Adrenal gland (tissue), 12 donors: ENCODE measurements around the gene KIF26B. TPM values are rescaled to one million over a fixed set of nuclear protein-coding genes. Genes with fewer than 3 reads are reported as not detected.

Experiments
- DNase-seq, 7 donors: peaks; one replicate each; pipeline ENCODE4 v3.0.0-alpha.2; 2019 to 2020
- H3K27ac ChIP-seq, 5 donors: fragments of 200-600 bp; sonication (generic) in 4 of 5; 1 replicate in 3 of 5; 2 replicates in 2 of 5; pipeline versions ENCODE4 v1.5.1 to v1.8.0; 2016 to 2020; ENCODE audit warnings: mild to moderate bottlenecking in 1 of 5
- H3K27me3 ChIP-seq: fragments of 200-600 bp; 2 replicates; pipeline ENCODE4 v1.8.0; 2021
- H3K36me3 ChIP-seq, 2 donors: fragments of 200-600 bp; replicated peaks in 1 of 2; 1 replicate in 1 of 2; 2 replicates in 1 of 2; pipeline versions ENCODE4 v1.5.1 to v1.8.0; 2018 to 2022
- H3K4me1 ChIP-seq, 2 donors: fragments of 200-600 bp; replicated peaks in 1 of 2; 1 replicate in 1 of 2; 2 replicates in 1 of 2; pipeline versions ENCODE4 v1.5.1 to v1.8.0; 2018 to 2021
- H3K4me3 ChIP-seq, 4 donors: fragments of 200-600 bp; sonication (generic) in 3 of 4; one replicate each; pipeline ENCODE4 v1.5.1; 2016 to 2018
- H3K9me3 ChIP-seq, 3 donors: fragments of 200-600 bp; sonication (generic) in 1 of 3; replicated peaks in 1 of 3; 1 replicate in 2 of 3; 2 replicates in 1 of 3; pipeline versions ENCODE4 v1.5.1 to v1.8.0; 2016 to 2021
- POLR2A ChIP-seq, 2 donors: fragments of 450-650 bp; IDR thresholded peaks; one replicate each; pipeline ENCODE4 v1.6.1; 2017; ENCODE audit warnings: antibody characterized with exemption in 2 of 2, mild to moderate bottlenecking in 2 of 2, moderate library complexity in 1 of 2
- WGBS, 4 donors: extraction: QIAGEN DNeasy Blood & Tissue Kit in 2 of 4; methylation state at CpG; one replicate each; pipeline versions ENCODE4 v1.1.5 to v1.1.7; 2013 to 2017; 5-methylcytosine and 5-hydroxymethylcytosine counted together
- intact Hi-C, 2 donors: fragments of 100-400 bp; cut with DNase I; formaldehyde crosslinking; loops; one replicate each; pipeline versions ENCODE4 v1.14.1 to v1.15.0; 2022 to 2023
- polyA plus RNA-seq, 3 donors: library from polyadenylated mRNA; stranded (reverse); fragments of 200-250 nt in 2 of 3; fragments of 350-450 nt in 1 of 3; fragmentation: Illumina TruSeq in 1 of 3; extraction: RNeasy Lipid Tissue Mini Kit (QIAGEN cat#74804) in 1 of 3; gene quantifications; one replicate each; pipeline ENCODE4 v1.2.3, GENCODE V29; 2013 to 2014
- total RNA-seq, 9 donors: library from RNA; depleted of rRNA in 4 of 9; stranded (reverse); fragments of >200 nt in 4 of 9; fragments of 120-200 nt in 1 of 9; fragmentation: NEBNext Ultra II Directional in 1 of 9; extraction: Animal tissue kit (Norgen Biotek cat#: 25700) in 1 of 9; gene quantifications; one replicate each; pipeline versions ENCODE4 v1.1.0 to v1.2.4, GENCODE V29; 2013 to 2023
- TF ChIP-seq, protein P1 (sequence below), 6 experiments: fragments of 450-650 bp in 4 of 6; fragments of 200-600 bp in 2 of 6; sonication (generic) in 1 of 6; IDR thresholded peaks; 1 replicate in 5 of 6; 2 replicates in 1 of 6; pipeline versions ENCODE4 v1.5.1 to v1.8.0; 2016 to 2021; ENCODE audit warnings: antibody characterized with exemption in 6 of 6, mild to moderate bottlenecking in 2 of 6, moderate library complexity in 1 of 6
- donor health status: healthy with polysubstance abuse.
- donor health status: Bipolar disorder and iron deficiency.
- donor health status: DM: yes; HTN: yes; CAD: no.
- donor health status: DM: no; HTN: no; CAD: no.
- donor health status: DM: no; HTN: no; CAD: no.
- donor health status: DM: yes; HTN: yes; CAD: no.

The KIF26B gene
- total and polyA plus RNA-seq, 12 donors = 0.20 to 4.6 (median 2.6) TPM

GRCh38 chr1:245404527-245404926 lies 249.7 kb downstream of the KIF26B start:
- no peaks in the 10 kb centered on the region for H3K9me3 ChIP-seq
- no peaks in the 10 kb centered on the region for H3K27me3 ChIP-seq
- DNase-seq = no peak
- no peak overlapping the region for H3K27ac ChIP-seq
- H3K4me3 ChIP-seq = no peak overlapping the region
- H3K4me1 ChIP-seq = no peaks in the 10 kb centered on the region
- TF ChIP-seq POLR2A (IDR thresholded peaks at IDR 0.05) = no peak
- TF ChIP-seq, protein P1, sequence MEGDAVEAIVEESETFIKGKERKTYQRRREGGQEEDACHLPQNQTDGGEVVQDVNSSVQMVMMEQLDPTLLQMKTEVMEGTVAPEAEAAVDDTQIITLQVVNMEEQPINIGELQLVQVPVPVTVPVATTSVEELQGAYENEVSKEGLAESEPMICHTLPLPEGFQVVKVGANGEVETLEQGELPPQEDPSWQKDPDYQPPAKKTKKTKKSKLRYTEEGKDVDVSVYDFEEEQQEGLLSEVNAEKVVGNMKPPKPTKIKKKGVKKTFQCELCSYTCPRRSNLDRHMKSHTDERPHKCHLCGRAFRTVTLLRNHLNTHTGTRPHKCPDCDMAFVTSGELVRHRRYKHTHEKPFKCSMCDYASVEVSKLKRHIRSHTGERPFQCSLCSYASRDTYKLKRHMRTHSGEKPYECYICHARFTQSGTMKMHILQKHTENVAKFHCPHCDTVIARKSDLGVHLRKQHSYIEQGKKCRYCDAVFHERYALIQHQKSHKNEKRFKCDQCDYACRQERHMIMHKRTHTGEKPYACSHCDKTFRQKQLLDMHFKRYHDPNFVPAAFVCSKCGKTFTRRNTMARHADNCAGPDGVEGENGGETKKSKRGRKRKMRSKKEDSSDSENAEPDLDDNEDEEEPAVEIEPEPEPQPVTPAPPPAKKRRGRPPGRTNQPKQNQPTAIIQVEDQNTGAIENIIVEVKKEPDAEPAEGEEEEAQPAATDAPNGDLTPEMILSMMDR (IDR thresholded peaks at IDR 0.05) = no peak
- WGBS, 4 donors = 88 to 96% (median 92%) methylated on average over 1 of the region's 1 CpG
- intact Hi-C loops = no loop called here
- no peaks in the 10 kb centered on the region for H3K36me3 ChIP-seq

DNA sequence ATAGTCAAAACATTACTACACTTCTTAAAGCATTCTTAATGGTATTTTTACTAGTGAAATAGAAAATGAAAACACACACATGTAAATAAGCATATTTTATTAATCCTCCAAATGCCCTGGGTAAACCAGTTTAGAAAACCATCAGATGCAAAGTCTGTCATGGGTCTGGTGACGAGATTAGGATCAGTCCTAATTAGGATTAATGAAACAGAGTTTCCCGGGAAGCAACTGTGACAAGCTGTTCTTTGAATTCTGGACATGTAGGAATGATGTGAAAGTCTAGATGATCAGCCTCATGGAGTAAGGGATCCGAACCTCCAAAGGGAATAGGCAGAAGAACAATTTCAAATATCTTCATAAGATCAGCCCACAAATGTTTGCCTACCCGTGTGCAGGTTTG lies 250.2 kb downstream of the KIF26B start:
- no peak for DNase-seq
- Histone ChIP-seq H3K4me3 (no peak overlapping the region), H3K27me3 (no peaks in the 10 kb centered on the region), H3K27ac (no peak overlapping the region), H3K4me1 (no peaks in the 10 kb centered on the region), H3K9me3 (no peaks in the 10 kb centered on the region), H3K36me3 (no peaks in the 10 kb centered on the region)
- TF ChIP-seq POLR2A (IDR thresholded peaks at IDR 0.05) = no peak
- TF ChIP-seq, protein P1 (IDR thresholded peaks at IDR 0.05) = no peak
- intact Hi-C loops = no loop called here
- 76 to 86% (median 84%) methylated on average over 4 of the region's 4 CpGs for WGBS, 4 donors

DNA sequence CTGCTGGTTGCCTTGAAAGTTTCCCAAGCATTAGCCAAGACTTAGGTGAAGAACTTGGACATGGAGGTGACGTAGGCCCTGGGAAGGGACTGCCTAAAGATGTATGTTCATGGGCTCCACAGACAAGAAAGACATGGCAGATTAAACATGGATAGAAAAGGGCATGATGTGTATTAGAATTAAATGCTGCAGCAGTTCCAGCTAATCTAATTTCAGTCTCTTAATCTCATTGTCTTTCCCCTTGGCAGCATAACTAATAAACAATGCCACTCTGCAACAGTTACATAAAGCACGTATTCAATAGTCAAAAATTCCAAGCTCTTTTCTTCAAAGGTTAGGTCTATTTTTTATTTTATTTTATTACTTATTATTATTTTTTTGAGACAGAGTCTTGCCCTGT lies 251.6 kb downstream of the KIF26B start:
- Histone ChIP-seq H3K4me1 (peaks cover 4% of the 10 kb centered on the region in 2 donors), H3K27ac (no peak overlapping the region), H3K9me3 (no peaks in the 10 kb centered on the region), H3K4me3 (no peak overlapping the region), H3K36me3 (no peaks in the 10 kb centered on the region), H3K27me3 (no peaks in the 10 kb centered on the region)
- DNase-seq = no peak
- intact Hi-C loops = no loop called here
- TF ChIP-seq, protein P1 (IDR thresholded peaks at IDR 0.05) = no peak
- no peak for TF ChIP-seq POLR2A (IDR thresholded peaks at IDR 0.05)
- 86 to 91% (median 89%) methylated on average over 2 of the region's 2 CpGs for WGBS, 4 donors

DNA sequence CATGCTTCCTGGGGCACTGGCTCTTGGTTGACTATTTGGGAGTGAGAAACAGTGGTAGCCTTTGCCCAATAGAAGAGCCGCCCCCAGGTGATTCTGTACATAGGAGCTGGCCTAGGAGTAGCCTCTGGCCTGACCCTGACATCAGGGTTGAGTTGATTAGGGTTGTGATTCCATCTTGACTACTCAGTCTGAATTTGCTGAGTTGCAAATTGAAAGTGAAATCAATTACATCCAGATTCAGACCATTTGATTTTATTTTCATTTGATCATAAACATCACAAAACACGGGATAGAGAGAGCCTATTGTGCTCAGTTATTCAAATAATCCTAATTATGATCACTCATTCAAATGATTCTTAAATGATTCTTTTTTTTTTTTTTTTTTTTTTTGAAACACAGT lies 253.2 kb downstream of the KIF26B start:
- no peak for DNase-seq
- H3K27me3 ChIP-seq = no peaks in the 10 kb centered on the region
- H3K36me3 ChIP-seq = no peaks in the 10 kb centered on the region
- H3K4me3 ChIP-seq = no peak overlapping the region
- peaks cover 4% of the 10 kb centered on the region in 2 donors for H3K4me1 ChIP-seq
- 89 to 98% (median 96%) methylated on average over 2 of the region's 2 CpGs for WGBS, 4 donors
- no peak for TF ChIP-seq POLR2A (IDR thresholded peaks at IDR 0.05)
- TF ChIP-seq, protein P1 (IDR thresholded peaks at IDR 0.05) = no peak
- H3K27ac ChIP-seq = no peak overlapping the region
- intact Hi-C loops = no loop called here
- no peaks in the 10 kb centered on the region for H3K9me3 ChIP-seq
